Activated naive CD8-positive, alpha-beta T cell treated with anti-CD3 and anti-CD28 coated beads, Interleukin-2, amount 50 U/mL, for 24 hours (primary cell): ENCODE measurements around the gene PRKN.

Experiments
- ATAC-seq: fragments of 150-1000 bp; cut with Tn5 transposase; one replicate; pipeline ENCODE4 v1.10.0; 2021
- DNase-seq: peaks from one replicate; pipeline ENCODE4 v3.0.0; 2021
- H3K27ac Mint-ChIP-seq: one replicate; pipeline ENCODE4 v1.8.0; 2021; ENCODE audit warnings: mild to moderate bottlenecking, mixed read lengths
- H3K27me3 Mint-ChIP-seq: one replicate; pipeline ENCODE4 v1.8.0; 2021; ENCODE audit warnings: mixed read lengths
- H3K36me3 Mint-ChIP-seq: one replicate; pipeline ENCODE4 v1.8.0; 2021; ENCODE audit warnings: low read depth, mixed read lengths
- H3K4me1 Mint-ChIP-seq: one replicate; pipeline ENCODE4 v1.8.0; 2021; ENCODE audit warnings: mixed read lengths
- H3K4me3 Mint-ChIP-seq: one replicate; pipeline ENCODE4 v1.8.0; 2021; ENCODE audit warnings: mild to moderate bottlenecking, moderate library complexity, mixed read lengths
- H3K9me3 Mint-ChIP-seq: one replicate; pipeline ENCODE4 v1.8.0; 2021; ENCODE audit warnings: mixed read lengths

PRKN gene

GRCh38 chr6:162627825-162628224, 99.7 kb downstream of the PRKN start:
- H3K9me3 Mint-ChIP-seq: peaks cover 14% of the 10 kb centered on the region
- no peak overlapping the region for H3K4me3 Mint-ChIP-seq
- ATAC-seq: no peak
- no peaks in the 10 kb centered on the region for H3K4me1 Mint-ChIP-seq
- H3K27me3 Mint-ChIP-seq: no peaks in the 10 kb centered on the region
- H3K36me3 Mint-ChIP-seq: no peaks in the 10 kb centered on the region
- DNase-seq: no peak
- H3K27ac Mint-ChIP-seq: no peak overlapping the region

DNA sequence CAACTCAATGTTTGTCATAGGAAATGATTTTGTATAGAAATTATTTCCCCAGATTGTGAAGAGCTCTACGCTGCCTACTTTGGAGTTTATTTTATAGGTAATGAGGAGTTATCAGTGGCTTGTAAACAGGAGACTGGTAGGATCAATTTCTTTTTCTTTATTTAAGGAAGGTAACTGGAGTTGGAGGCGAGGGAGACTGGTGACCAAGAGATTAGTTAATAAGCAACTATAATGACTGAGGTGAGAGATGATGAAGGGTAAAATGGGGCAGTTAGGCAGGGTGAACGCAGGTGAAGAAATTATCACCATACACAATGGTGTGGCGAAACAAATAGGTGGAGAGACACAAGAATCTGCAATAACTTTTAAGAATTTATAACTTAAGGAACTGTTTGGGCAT, 100.2 kb downstream of the PRKN start:
- DNase-seq (no peak), ATAC-seq (no peak)
- H3K27me3 Mint-ChIP-seq: no peaks in the 10 kb centered on the region
- no peaks in the 10 kb centered on the region for H3K4me1 Mint-ChIP-seq
- H3K36me3 Mint-ChIP-seq: no peaks in the 10 kb centered on the region
- H3K27ac Mint-ChIP-seq: no peak overlapping the region
- no peak overlapping the region for H3K4me3 Mint-ChIP-seq
- peaks cover 13% of the 10 kb centered on the region for H3K9me3 Mint-ChIP-seq

DNA sequence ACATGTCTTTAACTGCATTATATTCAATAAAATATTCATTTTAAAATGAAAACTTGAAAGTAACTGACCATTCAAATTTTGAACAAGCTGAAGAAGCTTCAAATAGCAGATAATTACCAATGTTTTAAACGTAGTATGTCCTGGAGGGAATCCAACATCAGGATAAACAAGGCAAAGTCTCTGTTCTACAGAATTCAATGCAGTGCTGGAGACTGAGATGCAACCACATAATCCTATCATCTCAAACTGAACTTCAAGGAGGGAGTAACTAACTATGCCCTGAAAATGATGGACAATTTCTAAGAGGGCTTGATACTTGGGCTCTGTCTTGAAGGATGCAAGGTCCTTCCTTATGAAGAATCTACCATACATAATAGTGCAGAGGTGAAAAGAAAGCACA, 100.7 kb downstream of the PRKN start:
- Mint-ChIP-seq H3K27ac (no peak overlapping the region), H3K9me3 (peaks cover 10% of the 10 kb centered on the region), H3K4me1 (no peaks in the 10 kb centered on the region), H3K4me3 (no peak overlapping the region), H3K27me3 (no peaks in the 10 kb centered on the region), H3K36me3 (no peaks in the 10 kb centered on the region)
- DNase-seq (no peak), ATAC-seq (no peak)

DNA sequence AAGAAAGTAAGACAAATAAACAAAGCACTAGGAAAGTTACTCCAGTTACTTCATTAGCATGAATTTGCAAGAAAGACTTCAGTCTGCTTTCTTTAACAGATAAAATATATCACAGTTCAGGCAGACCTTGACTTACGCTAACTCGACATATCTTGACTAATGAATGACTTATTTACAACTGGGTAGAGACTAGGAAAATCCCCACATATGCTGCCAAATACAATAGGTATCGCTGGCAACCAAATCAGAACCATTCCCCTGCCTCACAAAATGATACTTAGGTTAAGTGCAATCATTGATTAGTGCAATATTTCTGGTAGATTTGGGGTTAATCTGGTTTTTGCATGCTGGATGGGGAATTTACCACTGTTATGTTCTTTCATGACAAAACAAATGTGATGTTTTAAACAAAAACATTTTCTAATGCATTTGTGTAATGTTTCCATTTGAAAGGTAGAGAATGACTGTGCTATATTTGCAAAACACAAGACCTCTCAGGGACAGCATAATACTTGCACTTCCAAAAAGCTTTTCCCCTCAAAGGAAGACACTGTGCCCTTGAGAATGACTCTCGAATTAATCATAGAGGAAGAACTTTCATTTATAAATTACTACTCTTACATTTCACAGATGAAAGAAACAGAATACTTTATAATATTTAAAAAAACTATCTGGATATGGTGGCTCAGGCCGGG, 101.6 kb downstream of the PRKN start:
- H3K4me1 Mint-ChIP-seq: peaks cover 5% of the 10 kb centered on the region
- no peak overlapping the region for H3K4me3 Mint-ChIP-seq
- H3K27ac Mint-ChIP-seq: no peak overlapping the region
- peaks cover 5% of the 10 kb centered on the region for H3K9me3 Mint-ChIP-seq
- ATAC-seq (no peak), DNase-seq (no peak)
- no peaks in the 10 kb centered on the region for H3K27me3 Mint-ChIP-seq
- H3K36me3 Mint-ChIP-seq: no peaks in the 10 kb centered on the region

DNA sequence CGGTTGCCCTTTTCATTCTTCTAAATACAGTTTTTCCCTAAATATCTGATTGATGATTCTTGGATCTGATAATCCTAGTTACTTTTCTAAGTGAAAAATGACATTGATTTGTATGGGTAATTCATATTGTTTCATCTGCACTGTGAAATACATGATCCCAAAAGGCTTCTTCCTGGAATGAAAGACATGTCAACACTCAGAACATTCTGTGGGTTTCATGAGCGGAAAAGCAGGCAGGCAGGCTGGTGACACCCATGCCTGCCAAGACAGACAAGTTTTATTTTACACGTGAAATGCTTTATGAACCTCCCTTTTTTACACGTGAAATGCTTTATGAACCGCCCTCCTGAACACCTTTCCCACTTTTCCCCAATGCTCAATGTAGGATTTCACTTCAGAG, 105.0 kb downstream of the PRKN start:
- H3K4me3 Mint-ChIP-seq: no peak overlapping the region
- H3K27me3 Mint-ChIP-seq: no peaks in the 10 kb centered on the region

GRCh38 chr6:162621246-162621645, 106.3 kb downstream of the PRKN start:
- no peaks in the 10 kb centered on the region for H3K9me3 Mint-ChIP-seq
- no peaks in the 10 kb centered on the region for H3K27me3 Mint-ChIP-seq
- no peak overlapping the region for H3K4me3 Mint-ChIP-seq
- H3K4me1 Mint-ChIP-seq: peaks cover 5% of the 10 kb centered on the region
- H3K27ac Mint-ChIP-seq: no peak overlapping the region
- DNase-seq (peak; percentile 7), ATAC-seq (peak; percentile 72)
- no peaks in the 10 kb centered on the region for H3K36me3 Mint-ChIP-seq

More for the DNA sequence above, 105.0 kb downstream of the PRKN start:
- H3K9me3 Mint-ChIP-seq: no peaks in the 10 kb centered on the region
- no peaks in the 10 kb centered on the region for H3K36me3 Mint-ChIP-seq
- peaks cover 5% of the 10 kb centered on the region for H3K4me1 Mint-ChIP-seq
- ATAC-seq (no peak), DNase-seq (no peak)
- no peak overlapping the region for H3K27ac Mint-ChIP-seq

DNA sequence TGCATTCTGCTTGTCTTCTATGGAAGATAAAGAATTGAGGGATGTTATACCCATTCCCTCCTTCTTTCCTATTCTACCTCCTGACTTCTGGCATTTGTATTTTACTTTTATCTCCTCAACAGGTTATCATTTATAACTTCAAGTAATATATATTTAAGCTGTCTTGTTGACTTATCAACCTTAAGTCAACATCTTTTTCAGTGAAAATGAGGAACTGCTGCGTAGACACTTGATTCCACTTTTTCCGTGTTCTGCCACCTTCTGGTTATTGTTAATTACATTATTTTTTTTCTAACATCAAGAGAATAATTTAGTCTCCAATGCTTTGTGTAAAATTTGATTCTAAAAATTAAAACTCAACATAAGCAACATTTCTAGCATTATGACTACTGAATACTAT, 107.5 kb downstream of the PRKN start:
- Mint-ChIP-seq H3K9me3 (no peaks in the 10 kb centered on the region), H3K4me3 (no peak overlapping the region), H3K27ac (no peak overlapping the region), H3K27me3 (no peaks in the 10 kb centered on the region), H3K36me3 (no peaks in the 10 kb centered on the region), H3K4me1 (peaks cover 5% of the 10 kb centered on the region)
- DNase-seq (no peak), ATAC-seq (no peak)

DNA sequence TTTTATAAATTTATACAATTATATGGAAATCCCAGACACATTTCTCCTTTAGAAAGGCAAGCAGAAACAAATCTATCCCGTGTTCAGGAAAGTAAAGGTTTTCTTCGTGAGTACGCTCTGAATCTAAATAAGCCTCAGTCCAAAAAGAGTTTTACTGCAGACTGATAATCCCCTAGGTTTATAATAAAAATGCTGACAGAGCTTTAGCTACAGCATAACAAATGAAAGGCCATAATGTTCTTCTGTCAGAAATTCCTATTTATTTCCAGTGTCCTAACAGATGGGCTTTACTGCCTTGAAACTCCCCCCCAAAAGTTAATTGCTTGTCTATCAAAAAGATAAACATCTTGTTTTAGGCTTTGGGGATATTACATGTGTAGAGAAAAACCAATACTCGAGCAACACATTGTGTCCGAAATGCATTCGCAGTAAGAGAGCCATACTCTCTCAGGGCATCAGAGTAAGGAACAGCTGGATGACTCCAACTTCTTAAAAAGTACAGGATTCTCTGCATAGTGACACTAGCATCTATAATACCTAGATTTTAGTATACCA, 109.0 kb downstream of the PRKN start:
- Mint-ChIP-seq H3K4me3 (no peak overlapping the region), H3K9me3 (no peaks in the 10 kb centered on the region)

GRCh38 chr6:162615016-162615705, 112.4 kb downstream of the PRKN start:
- no peak for ATAC-seq
- H3K27ac Mint-ChIP-seq: no peak overlapping the region
- H3K4me1 Mint-ChIP-seq: no peaks in the 10 kb centered on the region
- no peaks in the 10 kb centered on the region for H3K36me3 Mint-ChIP-seq
- H3K27me3 Mint-ChIP-seq: no peaks in the 10 kb centered on the region
- DNase-seq: no peak
- H3K9me3 Mint-ChIP-seq: no peaks in the 10 kb centered on the region
- H3K4me3 Mint-ChIP-seq: no peak overlapping the region

More for the DNA sequence above, 109.0 kb downstream of the PRKN start:
- ATAC-seq (no peak), DNase-seq (no peak)
- Mint-ChIP-seq H3K27me3 (no peaks in the 10 kb centered on the region), H3K27ac (no peak overlapping the region), H3K36me3 (no peaks in the 10 kb centered on the region), H3K4me1 (peaks cover 5% of the 10 kb centered on the region)

- Mint-ChIP-seq H3K27me3 (no peaks in the 10 kb centered on the region), H3K36me3 (no peaks in the 10 kb centered on the region), H3K27ac (no peak overlapping the region), H3K4me3 (no peak overlapping the region), H3K9me3 (no peaks in the 10 kb centered on the region), H3K4me1 (no peaks in the 10 kb centered on the region)
- ATAC-seq (no peak), DNase-seq (no peak)
These were observed 114.3 kb downstream of the PRKN start for GRCh38 chr6:162613310-162613709.

GRCh38 chr6:162612613-162613012, 115.0 kb downstream of the PRKN start:
- H3K4me1 Mint-ChIP-seq: no peaks in the 10 kb centered on the region
- no peak overlapping the region for H3K27ac Mint-ChIP-seq
- DNase-seq: no peak
- no peaks in the 10 kb centered on the region for H3K27me3 Mint-ChIP-seq
- ATAC-seq: no peak
- no peaks in the 10 kb centered on the region for H3K36me3 Mint-ChIP-seq
- H3K9me3 Mint-ChIP-seq: no peaks in the 10 kb centered on the region
- H3K4me3 Mint-ChIP-seq: no peak overlapping the region

GRCh38 chr6:162610351-162610750, 117.2 kb downstream of the PRKN start:
- Mint-ChIP-seq H3K27me3 (no peaks in the 10 kb centered on the region), H3K4me3 (no peak overlapping the region)
- DNase-seq: no peak

GRCh38 chr6:162605881-162606280, 121.7 kb downstream of the PRKN start:
- ATAC-seq (no peak), DNase-seq (no peak)
- Mint-ChIP-seq H3K27me3 (no peaks in the 10 kb centered on the region), H3K36me3 (no peaks in the 10 kb centered on the region), H3K4me3 (no peak overlapping the region), H3K27ac (no peak overlapping the region), H3K4me1 (no peaks in the 10 kb centered on the region), H3K9me3 (peaks cover 3% of the 10 kb centered on the region)

More at GRCh38 chr6:162610351-162610750, 117.2 kb downstream of the PRKN start:
- H3K9me3 Mint-ChIP-seq: no peaks in the 10 kb centered on the region
- ATAC-seq: no peak
- no peaks in the 10 kb centered on the region for H3K4me1 Mint-ChIP-seq
- H3K27ac Mint-ChIP-seq: no peak overlapping the region
- no peaks in the 10 kb centered on the region for H3K36me3 Mint-ChIP-seq

GRCh38 chr6:162603231-162604015, 124.1 kb downstream of the PRKN start:
- H3K27ac Mint-ChIP-seq: no peak overlapping the region
- no peaks in the 10 kb centered on the region for H3K27me3 Mint-ChIP-seq
- H3K9me3 Mint-ChIP-seq: peaks cover 3% of the 10 kb centered on the region
- H3K4me1 Mint-ChIP-seq: no peaks in the 10 kb centered on the region
- no peaks in the 10 kb centered on the region for H3K36me3 Mint-ChIP-seq
- DNase-seq: no peak
- H3K4me3 Mint-ChIP-seq: no peak overlapping the region
- ATAC-seq: no peak

DNA sequence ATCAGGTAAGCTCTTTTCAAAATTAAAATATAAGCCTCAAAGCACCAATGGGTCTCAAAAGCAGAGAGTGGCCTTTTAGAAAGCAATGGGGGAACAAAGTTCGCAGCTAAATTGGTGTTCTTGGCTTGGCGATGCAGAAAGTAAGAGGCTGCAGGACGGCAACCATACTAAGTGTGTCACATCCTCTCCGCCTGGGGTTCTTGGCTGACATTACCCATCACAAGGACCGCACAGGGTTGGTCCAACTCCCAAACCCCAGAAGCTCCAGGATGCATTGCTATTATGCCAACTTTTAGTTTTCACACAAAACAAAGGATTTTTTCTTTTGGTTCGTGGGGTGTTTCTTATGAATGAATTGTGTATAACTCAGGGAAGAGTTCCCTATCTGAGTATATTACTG, 124.8 kb downstream of the PRKN start:
- DNase-seq (no peak), ATAC-seq (no peak)
- no peak overlapping the region for H3K4me3 Mint-ChIP-seq
- no peak overlapping the region for H3K27ac Mint-ChIP-seq
- peaks cover 3% of the 10 kb centered on the region for H3K9me3 Mint-ChIP-seq
- H3K36me3 Mint-ChIP-seq: no peaks in the 10 kb centered on the region
- no peaks in the 10 kb centered on the region for H3K27me3 Mint-ChIP-seq
- H3K4me1 Mint-ChIP-seq: no peaks in the 10 kb centered on the region
